ENCODE results near the gene GUCY2C.

GUCY2C gene

GRCh38 chr12:14638066-14638465 lies 58.3 kb downstream of the GUCY2C start:
- no peak overlapping the region for H3K4me2 ChIP-seq (ENCODE audit: low read length)
- no peaks in the 10 kb centered on the region for H3K27me3 ChIP-seq (ENCODE audit: insufficient read depth, low read length)
- H4K20me1 ChIP-seq (ENCODE audit: insufficient read depth, low read length): no peaks in the 10 kb centered on the region
- H3K9me2 ChIP-seq (ENCODE audit: low read depth, low read length): no peaks in the 10 kb centered on the region
- TF ChIP-seq EZH2 (IDR thresholded peaks at IDR 0.05; ENCODE audit: borderline replicate concordance, low read length) (no peak), CTCF (IDR thresholded peaks at IDR 0.05; ENCODE audit: low read length) (no peak)
- no peak overlapping the region for H3K4me3 ChIP-seq (ENCODE audit: low read depth, low read length, poor library complexity, severe bottlenecking)
- H2AFZ ChIP-seq (ENCODE audit: low read length): no peak overlapping the region
- H3K9me3 ChIP-seq (ENCODE audit: low read length): peaks cover 10% of the 10 kb centered on the region
- H3K27ac ChIP-seq (ENCODE audit: low read depth, low read length, poor library complexity, severe bottlenecking): no peak overlapping the region
- H3K4me1 ChIP-seq (ENCODE audit: insufficient read depth, low read length, severe bottlenecking): peaks cover 7% of the 10 kb centered on the region
- no peaks in the 10 kb centered on the region for H3F3A ChIP-seq (ENCODE audit: insufficient read depth, low read length)
- no peak overlapping the region for H3K9ac ChIP-seq (ENCODE audit: low read length)
- H3K36me3 ChIP-seq (ENCODE audit: insufficient read depth, low read length): no peaks in the 10 kb centered on the region
- H3K79me2 ChIP-seq (ENCODE audit: insufficient read depth, low read length): no peaks in the 10 kb centered on the region

GRCh38 chr12:14635776-14636175 lies 60.6 kb downstream of the GUCY2C start:
- no peaks in the 10 kb centered on the region for H3K9me2 ChIP-seq (ENCODE audit: low read depth, low read length)
- H3K79me2 ChIP-seq (ENCODE audit: insufficient read depth, low read length): no peaks in the 10 kb centered on the region
- H3F3A ChIP-seq (ENCODE audit: insufficient read depth, low read length): no peaks in the 10 kb centered on the region
- H3K27ac ChIP-seq (ENCODE audit: low read depth, low read length, poor library complexity, severe bottlenecking): no peak overlapping the region
- no peak overlapping the region for H2AFZ ChIP-seq (ENCODE audit: low read length)
- no peaks in the 10 kb centered on the region for H3K4me1 ChIP-seq (ENCODE audit: insufficient read depth, low read length, severe bottlenecking)
- no peaks in the 10 kb centered on the region for H3K27me3 ChIP-seq (ENCODE audit: insufficient read depth, low read length)
- H3K36me3 ChIP-seq (ENCODE audit: insufficient read depth, low read length): no peaks in the 10 kb centered on the region
- peaks cover 10% of the 10 kb centered on the region for H3K9me3 ChIP-seq (ENCODE audit: low read length)
- H3K4me2 ChIP-seq (ENCODE audit: low read length): no peak overlapping the region
- TF ChIP-seq CTCF (IDR thresholded peaks at IDR 0.05; ENCODE audit: low read length) (no peak), EZH2 (IDR thresholded peaks at IDR 0.05; ENCODE audit: borderline replicate concordance, low read length) (no peak)
- H4K20me1 ChIP-seq (ENCODE audit: insufficient read depth, low read length): no peaks in the 10 kb centered on the region
- no peak overlapping the region for H3K4me3 ChIP-seq (ENCODE audit: low read depth, low read length, poor library complexity, severe bottlenecking)
- no peak overlapping the region for H3K9ac ChIP-seq (ENCODE audit: low read length)

GRCh38 chr12:14630793-14631192 lies 65.6 kb downstream of the GUCY2C start:
- Histone ChIP-seq H4K20me1 (ENCODE audit: insufficient read depth, low read length) (no peaks in the 10 kb centered on the region), H3K36me3 (ENCODE audit: insufficient read depth, low read length) (no peaks in the 10 kb centered on the region), H3K9ac (ENCODE audit: low read length) (no peak overlapping the region), H3K4me3 (ENCODE audit: low read depth, low read length, poor library complexity, severe bottlenecking) (no peak overlapping the region), H3K9me3 (ENCODE audit: low read length) (peaks cover 3% of the 10 kb centered on the region; the same call in 1 of the 2 replicates), H3K9me2 (ENCODE audit: low read depth, low read length) (no peaks in the 10 kb centered on the region), H3K4me1 (ENCODE audit: insufficient read depth, low read length, severe bottlenecking) (no peaks in the 10 kb centered on the region), H3K27ac (ENCODE audit: low read depth, low read length, poor library complexity, severe bottlenecking) (no peak overlapping the region), H3K4me2 (ENCODE audit: low read length) (no peak overlapping the region), H2AFZ (ENCODE audit: low read length) (no peak overlapping the region), H3K79me2 (ENCODE audit: insufficient read depth, low read length) (no peaks in the 10 kb centered on the region), H3F3A (ENCODE audit: insufficient read depth, low read length) (no peaks in the 10 kb centered on the region), H3K27me3 (ENCODE audit: insufficient read depth, low read length) (no peaks in the 10 kb centered on the region)
- TF ChIP-seq CTCF (IDR thresholded peaks at IDR 0.05; ENCODE audit: low read length): no peak
- no peak for TF ChIP-seq EZH2 (IDR thresholded peaks at IDR 0.05; ENCODE audit: borderline replicate concordance, low read length)
